HL-60 (cell line): Measurements from ENCODE around the gene SHC3.

ENCODE experiments used
- GABPA ChIP-seq: IDR thresholded peaks from 2 replicates; pipeline ENCODE4 v1.6.1; 2012; ENCODE audit warnings: low read depth
- POLR2AphosphoS5 ChIP-seq: IDR thresholded peaks from 2 replicates; pipeline ENCODE4 v1.6.1; 2012; ENCODE audit warnings: low read depth
- SPI1 ChIP-seq: IDR thresholded peaks from 2 replicates; pipeline ENCODE4 v1.6.1; 2012; ENCODE audit warnings: low read depth, mild to moderate bottlenecking, borderline replicate concordance
- TF ChIP-seq, protein P1 (sequence below): IDR thresholded peaks from one replicate; pipeline ENCODE4 v1.5.1; 2011; ENCODE audit warnings: low read length, control low read depth, inconsistent platforms; ENCODE audit not compliant: insufficient read depth
- TF ChIP-seq, protein P2 (sequence below): IDR thresholded peaks from 2 replicates; pipeline ENCODE4 v1.6.1; 2012; ENCODE audit warnings: low read depth; ENCODE audit not compliant: insufficient replicate concordance

DNA sequence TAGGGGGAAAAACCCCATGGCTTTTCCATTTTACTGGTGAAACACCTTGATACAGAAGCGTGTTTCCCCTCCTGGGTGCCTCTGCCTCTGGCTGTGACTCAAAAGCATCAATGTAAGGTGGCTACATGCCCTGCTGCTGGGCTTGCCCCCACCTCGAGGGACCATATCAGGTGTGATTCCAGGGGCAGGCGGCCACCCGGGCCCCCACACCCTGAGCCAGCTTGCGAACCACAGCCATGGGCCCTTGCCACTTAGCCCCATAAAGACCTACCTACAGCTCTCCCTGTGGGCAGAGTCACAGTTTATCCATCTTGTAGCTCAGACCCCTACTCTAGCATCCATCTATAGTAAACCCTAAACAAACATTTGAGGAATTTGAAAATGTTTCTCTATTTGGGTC is 10.8 kb downstream of the SHC3 start:
- TF ChIP-seq GABPA, result no peak
- TF ChIP-seq, protein P1, sequence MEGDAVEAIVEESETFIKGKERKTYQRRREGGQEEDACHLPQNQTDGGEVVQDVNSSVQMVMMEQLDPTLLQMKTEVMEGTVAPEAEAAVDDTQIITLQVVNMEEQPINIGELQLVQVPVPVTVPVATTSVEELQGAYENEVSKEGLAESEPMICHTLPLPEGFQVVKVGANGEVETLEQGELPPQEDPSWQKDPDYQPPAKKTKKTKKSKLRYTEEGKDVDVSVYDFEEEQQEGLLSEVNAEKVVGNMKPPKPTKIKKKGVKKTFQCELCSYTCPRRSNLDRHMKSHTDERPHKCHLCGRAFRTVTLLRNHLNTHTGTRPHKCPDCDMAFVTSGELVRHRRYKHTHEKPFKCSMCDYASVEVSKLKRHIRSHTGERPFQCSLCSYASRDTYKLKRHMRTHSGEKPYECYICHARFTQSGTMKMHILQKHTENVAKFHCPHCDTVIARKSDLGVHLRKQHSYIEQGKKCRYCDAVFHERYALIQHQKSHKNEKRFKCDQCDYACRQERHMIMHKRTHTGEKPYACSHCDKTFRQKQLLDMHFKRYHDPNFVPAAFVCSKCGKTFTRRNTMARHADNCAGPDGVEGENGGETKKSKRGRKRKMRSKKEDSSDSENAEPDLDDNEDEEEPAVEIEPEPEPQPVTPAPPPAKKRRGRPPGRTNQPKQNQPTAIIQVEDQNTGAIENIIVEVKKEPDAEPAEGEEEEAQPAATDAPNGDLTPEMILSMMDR, result no peak
- TF ChIP-seq POLR2AphosphoS5, result no peak
- TF ChIP-seq, protein P2, sequence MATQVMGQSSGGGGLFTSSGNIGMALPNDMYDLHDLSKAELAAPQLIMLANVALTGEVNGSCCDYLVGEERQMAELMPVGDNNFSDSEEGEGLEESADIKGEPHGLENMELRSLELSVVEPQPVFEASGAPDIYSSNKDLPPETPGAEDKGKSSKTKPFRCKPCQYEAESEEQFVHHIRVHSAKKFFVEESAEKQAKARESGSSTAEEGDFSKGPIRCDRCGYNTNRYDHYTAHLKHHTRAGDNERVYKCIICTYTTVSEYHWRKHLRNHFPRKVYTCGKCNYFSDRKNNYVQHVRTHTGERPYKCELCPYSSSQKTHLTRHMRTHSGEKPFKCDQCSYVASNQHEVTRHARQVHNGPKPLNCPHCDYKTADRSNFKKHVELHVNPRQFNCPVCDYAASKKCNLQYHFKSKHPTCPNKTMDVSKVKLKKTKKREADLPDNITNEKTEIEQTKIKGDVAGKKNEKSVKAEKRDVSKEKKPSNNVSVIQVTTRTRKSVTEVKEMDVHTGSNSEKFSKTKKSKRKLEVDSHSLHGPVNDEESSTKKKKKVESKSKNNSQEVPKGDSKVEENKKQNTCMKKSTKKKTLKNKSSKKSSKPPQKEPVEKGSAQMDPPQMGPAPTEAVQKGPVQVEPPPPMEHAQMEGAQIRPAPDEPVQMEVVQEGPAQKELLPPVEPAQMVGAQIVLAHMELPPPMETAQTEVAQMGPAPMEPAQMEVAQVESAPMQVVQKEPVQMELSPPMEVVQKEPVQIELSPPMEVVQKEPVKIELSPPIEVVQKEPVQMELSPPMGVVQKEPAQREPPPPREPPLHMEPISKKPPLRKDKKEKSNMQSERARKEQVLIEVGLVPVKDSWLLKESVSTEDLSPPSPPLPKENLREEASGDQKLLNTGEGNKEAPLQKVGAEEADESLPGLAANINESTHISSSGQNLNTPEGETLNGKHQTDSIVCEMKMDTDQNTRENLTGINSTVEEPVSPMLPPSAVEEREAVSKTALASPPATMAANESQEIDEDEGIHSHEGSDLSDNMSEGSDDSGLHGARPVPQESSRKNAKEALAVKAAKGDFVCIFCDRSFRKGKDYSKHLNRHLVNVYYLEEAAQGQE, result no peak
- no peak for TF ChIP-seq SPI1
